Fibroblast of the conjunctiva (primary cell): ENCODE results near the gene SH2D6.
"Not testable (repeated sequence)": the region's sequence is repeated elsewhere in the genome, so short reads cannot be mapped to it uniquely, and the experiment has no call there.

Experiments used
- DNase-seq: peaks from one replicate; pipeline ENCODE4 v3.0.0-alpha.2; 2010; ENCODE audit warnings: low read depth

Gene SH2D6

DNA sequence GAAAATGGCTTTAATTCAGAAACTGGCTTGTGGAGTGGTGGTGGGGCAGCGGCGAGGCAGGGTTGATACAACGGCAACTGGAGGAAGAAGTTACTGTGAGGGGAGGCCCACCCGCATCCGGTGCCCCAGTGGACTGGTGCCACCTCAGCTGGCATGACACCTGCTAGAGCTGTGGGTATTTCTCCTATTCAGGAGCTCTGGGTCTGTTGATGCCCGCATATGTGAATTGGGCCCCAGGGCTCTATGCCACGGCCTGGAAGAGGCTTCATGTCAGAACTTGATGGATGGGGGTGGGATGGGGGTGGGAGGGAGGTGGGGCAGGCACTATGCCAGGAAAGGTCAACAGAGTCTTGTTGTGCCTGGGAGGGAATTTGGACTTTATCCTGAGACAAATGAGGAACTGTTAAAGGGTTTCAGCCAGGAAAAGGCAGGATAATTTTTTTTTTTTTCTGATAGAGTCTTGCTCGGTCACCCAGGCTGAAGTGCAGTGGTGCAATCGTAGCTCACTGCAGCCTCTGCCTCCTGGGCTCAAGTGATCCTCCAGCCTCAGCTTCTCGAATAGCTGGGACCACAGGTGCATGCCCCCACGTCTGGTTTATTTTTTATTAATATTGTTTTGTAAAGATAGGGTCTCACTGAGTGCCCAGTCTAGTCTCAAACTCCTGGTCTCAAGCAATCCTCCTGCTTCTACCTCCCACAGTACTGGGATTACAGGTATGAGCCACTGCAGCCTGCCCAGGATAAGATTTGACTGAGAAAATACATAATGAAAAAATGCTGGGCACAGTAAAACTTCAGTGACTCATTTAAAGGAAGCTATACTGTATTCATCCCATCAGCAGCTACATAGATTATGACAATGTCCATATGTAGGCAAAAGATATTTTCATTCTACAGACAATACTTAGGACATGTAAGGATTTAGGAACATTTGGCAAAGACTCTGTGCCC, 52.6 kb downstream of the SH2D6 start:
- no peak for DNase-seq

DNA sequence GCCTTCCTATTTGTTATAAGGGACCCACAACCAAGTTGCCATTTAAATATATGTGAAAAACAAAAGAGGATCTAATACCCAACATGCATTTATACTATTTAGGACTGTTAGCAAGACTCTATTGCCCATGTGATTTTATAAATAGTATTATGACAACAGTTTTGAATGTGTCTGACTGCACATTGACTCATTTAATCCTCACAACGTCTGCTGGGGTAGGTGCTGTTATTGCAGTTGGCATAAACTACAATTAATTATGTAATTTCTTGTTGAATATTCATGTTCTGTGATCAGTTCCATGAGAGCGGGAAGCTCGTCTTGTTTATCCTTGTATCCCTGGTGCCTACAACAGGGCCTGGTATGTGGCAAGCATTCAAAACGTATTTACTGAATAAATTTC, 53.7 kb downstream of the SH2D6 start:
- DNase-seq, result no peak

DNA sequence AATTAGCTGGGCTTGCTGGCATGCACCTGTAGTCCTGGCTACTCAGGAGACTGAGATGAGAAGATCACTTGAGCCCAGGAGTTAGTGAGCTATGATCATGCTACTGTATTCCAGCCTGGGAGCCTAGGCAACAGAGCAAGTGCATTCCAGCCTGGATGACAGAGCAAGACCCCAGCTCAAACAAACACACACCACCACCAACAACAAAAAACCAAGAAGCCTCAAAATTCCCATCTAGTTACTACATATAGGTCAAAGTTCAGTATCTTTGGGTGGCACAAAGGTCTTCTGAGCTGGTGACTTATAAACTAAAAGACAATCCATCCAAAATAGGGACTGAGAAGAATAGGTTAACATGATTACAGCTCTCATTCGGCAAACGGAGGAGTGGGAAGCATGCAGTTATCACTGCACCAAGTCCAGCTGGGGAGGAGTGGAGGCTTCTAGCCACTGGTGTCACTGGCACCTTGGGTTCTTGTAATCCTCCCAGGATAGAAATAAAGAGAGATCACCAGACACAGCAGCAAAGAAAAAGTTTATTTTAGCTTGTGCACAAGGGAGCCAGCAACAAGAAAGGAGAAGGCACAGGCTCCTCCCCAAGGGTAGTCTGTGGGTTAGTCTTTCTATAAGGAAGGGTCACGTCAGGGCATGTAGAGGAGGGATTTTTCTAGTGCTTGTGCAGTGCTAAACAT, 57.4 kb downstream of the SH2D6 start:
- no peak for DNase-seq

DNA sequence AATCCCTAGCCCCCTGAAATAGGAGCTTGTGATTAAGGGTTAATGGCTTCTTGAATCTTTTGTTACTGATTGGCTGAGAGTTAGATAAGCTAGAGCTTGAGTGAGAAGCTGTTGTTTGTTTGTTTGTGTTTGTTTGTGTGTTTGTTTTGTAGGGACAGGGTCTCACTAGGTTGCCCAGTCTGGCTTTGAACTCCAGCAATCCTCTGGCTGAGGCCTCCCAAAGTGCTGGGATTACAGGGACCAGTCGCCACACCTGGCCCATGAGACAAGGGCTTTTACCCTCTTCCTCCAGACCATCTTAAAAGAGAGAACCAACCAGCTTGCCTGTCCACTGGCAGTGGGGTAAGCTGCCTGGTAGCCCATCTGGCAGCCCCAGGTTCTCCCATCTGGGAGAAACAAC, 58.1 kb downstream of the SH2D6 start:
- no peak for DNase-seq

DNA sequence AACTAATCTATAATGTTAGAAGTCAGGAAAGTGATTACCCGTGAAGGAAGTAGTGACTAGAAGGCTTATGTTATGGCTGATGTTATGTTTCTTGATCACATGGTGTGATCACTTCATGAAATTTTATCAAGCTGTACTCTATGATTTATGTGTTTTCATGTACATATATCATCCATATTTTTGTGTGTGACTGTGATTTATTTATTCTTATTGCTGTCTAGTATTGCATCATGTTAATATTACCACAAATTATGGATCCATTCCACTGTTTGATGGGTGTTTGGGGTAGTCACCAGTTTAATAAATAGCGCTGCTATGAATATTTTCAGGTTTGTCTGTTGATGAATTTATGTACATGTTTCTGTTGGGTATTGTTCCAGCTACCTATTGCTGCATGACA, 59.4 kb downstream of the SH2D6 start:
- DNase-seq, result no peak

DNA sequence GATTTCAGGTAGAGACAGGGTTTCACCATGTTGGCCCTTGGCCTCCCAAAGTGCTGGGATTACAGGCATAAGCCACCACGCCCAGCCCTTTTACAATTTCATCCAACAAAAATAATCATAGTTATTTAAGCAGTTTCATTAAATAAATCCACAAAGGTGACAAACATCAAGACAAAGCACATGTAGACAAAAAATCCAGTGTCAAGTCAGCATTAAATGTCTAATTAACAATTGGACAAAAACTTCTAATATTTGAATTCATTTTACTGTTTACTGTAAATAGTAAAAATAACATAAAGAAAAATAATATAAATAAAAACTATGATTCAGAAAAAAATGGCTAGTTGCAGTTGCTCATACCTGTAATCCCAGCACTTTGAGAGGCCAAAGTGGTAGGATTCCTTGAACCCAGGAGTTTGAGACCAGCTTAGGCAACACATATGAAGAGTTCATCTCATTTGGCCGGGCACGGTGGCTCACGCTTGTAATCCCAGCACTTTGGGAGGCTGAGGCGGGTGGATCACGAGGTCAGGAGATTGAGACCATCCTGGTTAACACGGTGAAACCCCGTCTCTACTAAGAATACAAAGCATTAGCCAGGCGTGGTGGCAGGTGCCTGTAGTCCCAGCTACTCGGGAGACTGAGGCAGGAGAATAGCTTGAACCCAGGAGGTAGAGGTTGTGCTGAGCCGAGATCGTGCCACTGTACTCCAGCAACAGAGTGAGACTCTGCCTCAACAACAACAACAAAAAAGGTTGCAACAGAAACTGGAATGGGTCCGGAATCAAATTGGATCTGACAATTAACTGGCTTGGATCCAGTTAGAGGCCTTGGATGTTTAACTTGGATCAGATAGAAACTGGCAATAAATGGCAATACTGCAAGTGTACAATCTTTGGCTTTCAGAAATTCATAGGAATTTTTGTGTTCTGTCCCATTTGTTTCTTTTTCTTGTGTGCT, 63.6 kb downstream of the SH2D6 start:
- no peak for DNase-seq

- DNase-seq, result not testable (repeated sequence)
Observed at GRCh38 chr2:85484615-85485014, 66.1 kb downstream of the SH2D6 start.

DNA sequence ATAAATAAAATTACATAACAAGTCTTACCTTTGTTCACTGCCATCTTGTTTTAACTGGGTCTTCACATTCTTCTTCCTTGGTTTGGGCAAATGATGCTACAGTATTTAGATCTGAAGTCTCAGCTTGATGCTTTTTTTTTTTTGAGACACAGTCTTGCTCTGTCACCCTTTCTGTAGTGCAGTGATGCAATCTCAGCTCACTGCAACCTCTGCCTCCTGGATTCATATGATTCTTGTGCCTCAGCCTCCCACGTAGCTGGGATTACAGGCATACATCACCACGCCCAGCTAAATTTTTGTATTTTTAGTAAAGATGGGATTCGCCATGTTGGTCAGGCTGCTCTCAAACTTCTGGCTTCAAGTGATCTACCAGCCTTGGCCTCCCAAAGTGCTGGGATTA, 67.3 kb downstream of the SH2D6 start:
- DNase-seq, result no peak
